GM10847 (cell line): Measurements from ENCODE around the gene RAB5A.

Source experiments
- POLR2A ChIP-seq: IDR thresholded peaks from 2 replicates; pipeline ENCODE4 v1.6.1; 2011; ENCODE audit not compliant: insufficient read length; ENCODE audit errors: extremely low read depth

The RAB5A gene

GRCh38 chr3:20001932-20002331 is 55.0 kb downstream of the RAB5A start:
- TF ChIP-seq POLR2A = no peak

DNA sequence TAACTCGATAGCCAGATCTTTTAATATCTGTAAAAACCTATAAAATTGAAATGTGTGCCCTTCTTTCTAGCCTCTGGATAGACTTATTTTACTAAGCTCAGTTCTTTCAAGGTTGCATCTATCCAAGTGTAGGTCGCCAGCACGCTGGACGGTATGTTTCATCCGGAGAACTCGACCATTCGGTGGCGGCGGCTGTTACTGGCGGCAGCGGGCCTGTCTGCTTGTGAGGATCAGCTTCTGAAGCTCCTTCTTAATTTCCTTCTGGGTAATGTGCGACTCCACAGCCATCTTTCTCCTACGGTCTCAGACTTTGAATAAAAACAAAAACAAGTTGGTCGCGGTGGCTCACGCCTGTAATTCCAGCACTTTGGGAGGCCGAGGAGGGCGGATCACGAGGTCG is 61.1 kb downstream of the RAB5A start:
- TF ChIP-seq POLR2A = no peak

GRCh38 chr3:20008646-20009045 is 61.7 kb downstream of the RAB5A start:
- TF ChIP-seq POLR2A = no peak

DNA sequence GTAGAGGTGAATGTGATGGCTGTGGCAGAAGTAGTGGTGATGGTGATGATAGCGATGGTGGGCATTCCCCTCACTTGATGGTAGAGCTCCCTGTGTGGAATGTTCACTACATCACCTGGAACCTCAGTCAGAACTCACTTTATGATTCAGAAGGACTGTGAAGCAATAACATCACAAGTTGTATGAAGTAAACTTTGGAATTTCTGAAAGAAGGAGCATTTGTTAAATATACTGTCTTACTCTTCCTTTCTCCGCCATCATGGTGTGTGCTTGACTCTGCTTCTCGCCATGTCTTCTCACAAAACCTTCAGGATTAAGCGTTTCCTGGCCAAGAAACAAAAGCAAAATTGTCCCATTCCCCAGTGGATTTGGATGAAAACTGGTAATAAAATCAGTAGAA is 65.3 kb downstream of the RAB5A start, which contains the start of gene PP2D1:
Gene PP2D1, minus strand, starts transcription at position 101 of the 400 bp plus-strand sequence. CDS start 192 bp downstream, outside the sequence.
- TF ChIP-seq POLR2A = no peak

DNA sequence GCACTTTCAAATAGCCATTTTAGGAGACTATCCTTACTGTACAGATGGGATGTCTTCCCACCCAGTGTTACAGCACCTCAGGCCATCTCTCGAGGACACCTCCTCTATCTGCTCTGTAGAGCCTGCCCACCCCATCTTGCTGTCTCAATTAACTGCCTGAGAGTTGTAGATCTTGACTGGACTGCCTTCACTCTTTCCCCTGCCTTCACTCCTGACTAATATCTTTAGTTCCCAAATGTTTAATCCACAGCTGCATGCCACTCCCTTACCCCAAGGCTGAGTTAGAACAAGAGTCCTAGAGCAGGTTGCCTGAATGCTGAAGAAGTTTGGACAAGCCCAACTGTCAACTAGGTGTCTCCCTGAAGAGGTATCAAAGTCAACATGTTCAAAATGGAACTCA is 66.5 kb downstream of the RAB5A start:
- TF ChIP-seq POLR2A = no peak

GRCh38 chr3:20015525-20015924 is 68.6 kb downstream of the RAB5A start:
- no peak for TF ChIP-seq POLR2A

DNA sequence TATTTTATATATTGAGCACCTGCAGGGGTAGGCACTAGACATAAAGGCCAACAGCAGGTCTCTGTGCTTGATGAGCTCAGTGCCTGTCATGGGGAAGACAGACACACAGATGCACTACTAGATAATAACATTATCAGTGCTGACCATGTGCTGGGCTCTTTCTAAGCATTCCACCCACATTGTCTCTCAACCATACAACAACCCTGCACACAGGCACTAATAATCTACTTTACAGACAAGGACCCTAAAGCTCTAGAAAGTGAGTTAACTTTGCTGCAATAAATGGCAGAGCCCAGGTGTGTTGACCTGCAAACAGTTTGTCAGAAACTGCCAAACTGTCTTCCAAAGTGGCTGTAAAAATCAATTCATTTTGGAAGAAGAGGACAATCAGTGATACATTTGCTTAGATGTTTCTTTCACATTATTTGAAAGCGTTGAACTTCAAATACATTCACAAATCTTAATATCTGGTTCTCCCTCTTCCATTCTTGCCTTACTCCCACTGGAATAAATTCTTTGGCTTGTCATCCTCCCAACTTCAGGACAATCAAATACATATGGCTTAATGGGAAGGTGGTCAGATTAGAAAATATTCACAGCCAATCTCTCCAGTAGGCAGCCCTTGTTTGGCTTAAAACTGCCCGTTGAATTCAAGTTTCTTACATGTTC is 76.2 kb downstream of the RAB5A start:
- no peak for TF ChIP-seq POLR2A

- TF ChIP-seq POLR2A = no peak
These were observed 76.9 kb downstream of the RAB5A start for GRCh38 chr3:20023623-20024405.

DNA sequence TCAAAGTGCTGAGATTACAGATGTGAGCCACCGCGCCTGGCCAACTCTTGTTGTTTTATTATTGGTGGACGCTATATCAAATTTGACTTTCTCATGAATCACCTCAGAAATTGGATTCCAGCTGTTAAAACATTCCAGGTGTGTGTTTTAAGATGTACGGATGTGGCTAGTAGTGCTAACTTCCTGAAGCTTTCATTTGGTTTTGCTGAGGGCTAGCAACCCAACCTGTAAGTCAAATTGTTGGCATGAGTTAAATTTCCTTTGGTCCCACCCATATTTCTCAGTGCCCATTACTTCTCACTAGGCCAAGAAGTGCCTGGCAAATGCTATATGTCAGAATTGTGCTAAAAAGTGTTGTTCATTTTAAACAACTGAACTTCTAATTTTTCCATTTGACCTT is 80.2 kb downstream of the RAB5A start:
- TF ChIP-seq POLR2A = no peak

GRCh38 chr3:20028905-20029331 is 82.0 kb downstream of the RAB5A start:
- no peak for TF ChIP-seq POLR2A
